NAMALWA (cell line): ENCODE measurements around the gene CSK.

Experiments used
- DNase-seq: peaks from one replicate; pipeline ENCODE4 v3.0.0-alpha.2; 2015; ENCODE audit warnings: low spot score

The CSK gene

DNA sequence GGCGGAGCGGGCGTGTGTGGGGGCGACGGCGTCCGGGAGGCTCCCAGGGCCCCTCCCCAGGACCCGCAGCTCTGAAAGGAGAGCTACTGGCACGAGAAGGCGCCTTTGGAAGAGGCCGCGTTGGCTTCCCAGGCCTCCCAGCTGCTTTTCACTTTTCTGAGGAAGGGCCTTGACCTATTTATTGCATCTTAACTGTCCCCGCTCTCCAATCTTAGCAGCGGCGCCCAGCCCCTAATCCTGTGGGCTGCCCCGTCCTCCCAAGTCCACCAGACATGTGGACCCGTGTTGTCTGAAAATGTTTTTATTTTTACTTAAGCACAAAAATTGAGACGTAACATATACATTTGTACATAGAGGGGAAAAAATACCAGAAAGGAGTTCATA is 61.6 kb downstream of the CSK start:
- DNase-seq, result no peak

- DNase-seq, result no peak
Observed at GRCh38 chr15:74843891-74844299, 62.0 kb downstream of the CSK start.

DNA sequence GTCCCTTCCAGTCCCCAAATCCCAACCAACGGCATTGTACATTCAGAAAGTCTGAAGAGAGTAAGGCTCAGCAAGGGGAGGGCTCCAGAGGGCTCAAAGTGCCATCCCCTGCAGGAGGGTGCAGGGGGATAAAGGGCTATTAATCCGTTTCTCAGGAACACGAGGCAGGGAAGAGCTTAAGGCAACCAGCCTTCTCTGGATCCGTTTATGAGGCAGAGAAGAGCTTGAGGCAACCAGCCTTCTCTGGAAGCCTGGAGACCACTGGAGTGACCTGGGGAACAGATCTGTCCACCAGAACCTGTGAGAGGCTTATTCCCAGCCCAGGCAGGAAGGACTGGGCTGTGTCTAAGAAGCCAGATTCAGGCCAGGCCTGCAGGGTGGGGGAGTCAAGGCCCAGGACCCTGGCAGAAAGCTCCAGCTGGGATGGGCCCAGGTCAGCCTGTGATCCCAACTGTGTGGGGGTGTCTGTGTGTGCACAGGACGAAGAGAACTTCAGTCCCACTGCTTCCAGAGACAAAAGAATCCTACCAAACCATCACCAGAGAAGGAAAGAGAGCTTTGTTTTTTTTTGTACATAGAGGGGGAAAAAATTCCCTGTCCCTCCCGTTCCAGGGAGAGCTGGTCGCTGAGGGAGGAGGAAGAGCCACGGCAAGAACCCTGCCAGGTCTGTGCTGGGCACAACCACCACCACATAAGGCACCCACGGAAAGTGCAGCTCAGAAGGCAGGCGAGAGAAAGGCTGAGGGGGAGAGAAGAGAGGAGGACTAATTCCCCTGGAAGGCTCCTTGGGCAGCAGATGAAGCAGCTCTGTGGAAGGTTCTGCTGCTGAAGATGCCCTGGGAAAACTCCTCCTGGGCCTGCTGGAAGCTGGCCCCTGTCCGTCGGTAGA is 62.7 kb downstream of the CSK start:
- DNase-seq, result no peak

- DNase-seq, result no peak
Observed at GRCh38 chr15:74845208-74845568, 63.3 kb downstream of the CSK start.

- DNase-seq, result no peak
Observed at GRCh38 chr15:74845581-74845980, 63.7 kb downstream of the CSK start.

DNA sequence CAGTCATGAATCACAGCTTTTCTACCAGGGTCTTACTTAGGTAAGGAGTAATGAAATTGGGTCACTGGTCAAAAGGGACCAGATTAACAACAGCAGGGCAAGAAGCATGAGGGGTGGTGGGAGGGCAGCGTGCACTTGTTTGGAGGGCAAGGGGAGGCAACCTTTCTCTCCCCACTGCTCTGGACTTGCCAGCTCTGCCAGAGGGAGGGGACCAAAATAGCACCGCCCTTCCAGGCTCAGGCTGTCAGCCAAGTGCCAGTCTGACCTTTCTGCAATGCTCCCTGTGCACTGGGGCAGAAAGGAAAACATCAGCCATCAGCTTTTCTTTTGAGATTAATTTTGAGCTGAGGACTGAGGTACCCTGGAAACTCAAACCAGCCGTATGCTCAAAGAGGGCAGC is 65.6 kb downstream of the CSK start:
- no peak for DNase-seq

- no peak for DNase-seq
Observed at GRCh38 chr15:74850393-74850792, 68.5 kb downstream of the CSK start.

DNA sequence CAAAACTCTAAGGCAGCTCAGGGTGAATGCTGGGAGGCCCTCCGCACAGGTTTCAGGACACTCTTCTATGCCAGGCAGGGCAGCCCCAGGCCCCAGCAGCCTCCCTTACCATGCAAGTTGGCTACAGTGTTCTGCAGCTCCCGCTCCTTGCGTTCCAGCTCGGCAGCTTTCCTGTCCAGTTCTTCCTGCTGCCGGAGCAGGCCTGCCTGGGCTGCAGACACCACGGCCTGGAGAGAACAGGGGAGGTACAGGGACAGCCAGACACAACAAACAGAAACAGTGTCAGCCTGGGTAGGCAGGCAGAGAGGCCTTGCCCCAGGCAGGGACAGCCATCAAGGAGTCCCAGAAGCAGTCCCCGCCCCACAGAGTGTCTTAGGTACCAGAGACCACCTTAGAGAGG is 70.1 kb downstream of the CSK start:
- no peak for DNase-seq
